Mononuclear cell (primary cell): Measurements from ENCODE around the gene TRDMT1. TPM values are rescaled to one million over a fixed set of nuclear protein-coding genes. Genes with fewer than 3 reads are reported as not detected.

Source experiments
- H3K27me3 ChIP-seq: 2 replicates; pipeline ENCODE4 v1.6.0; 2011; ENCODE audit warnings: low read length, control low read depth; ENCODE audit not compliant: insufficient read depth
- H3K4me1 ChIP-seq: 2 replicates; pipeline ENCODE4 v1.5.1; 2011; ENCODE audit warnings: mild to moderate bottlenecking, low read length, control low read depth; ENCODE audit not compliant: insufficient read depth
- H3K4me3 ChIP-seq: 2 replicates; pipeline ENCODE4 v1.5.1; 2011; ENCODE audit warnings: mild to moderate bottlenecking, low read length, moderate library complexity
- H3K9me3 ChIP-seq: 2 replicates; pipeline ENCODE4 v1.5.1; 2011; ENCODE audit warnings: low read depth, mild to moderate bottlenecking, control low read depth, low read length
- total RNA-seq: library from RNA; depleted of rRNA; stranded (reverse); fragments of >200 nt; gene quantifications from one replicate; pipeline ENCODE4 v1.2.3, GENCODE V29; 2012

TRDMT1 gene
- total RNA-seq, 1 donor = 24.5 TPM

DNA sequence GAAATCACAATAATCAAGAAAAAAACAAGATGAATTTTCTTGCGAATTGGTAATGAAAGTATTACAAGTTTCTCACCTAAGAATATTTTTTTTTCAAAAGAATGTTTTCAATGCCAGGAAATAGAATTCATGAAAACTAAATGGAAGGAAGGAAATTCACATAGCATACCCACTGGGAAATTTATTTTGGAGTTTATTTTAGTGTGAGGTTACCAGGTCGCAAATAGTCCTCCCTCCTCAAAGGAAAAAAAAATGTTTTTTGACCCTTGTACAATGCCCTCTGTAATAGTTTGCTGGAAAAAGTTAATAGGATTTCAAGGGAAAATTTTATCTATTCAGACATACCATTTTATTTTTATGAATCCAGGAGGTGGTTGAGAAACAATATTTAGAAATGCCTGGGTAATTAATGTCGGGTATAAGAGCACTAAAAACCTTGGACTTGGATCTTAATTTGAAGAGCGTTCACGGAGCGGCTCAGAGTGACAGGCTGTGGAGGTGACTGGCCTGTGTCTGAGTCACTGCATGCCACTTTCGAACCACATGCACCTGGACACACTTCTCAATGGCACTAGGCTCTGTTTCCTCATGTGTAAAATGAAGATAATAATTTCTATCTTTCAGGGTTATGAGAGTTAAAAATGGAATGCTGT lies 100.1 kb downstream of the TRDMT1 start:
- Histone ChIP-seq H3K9me3 (no peaks in the 10 kb centered on the region), H3K4me1 (no peaks in the 10 kb centered on the region), H3K4me3 (no peak overlapping the region), H3K27me3 (no peaks in the 10 kb centered on the region)

DNA sequence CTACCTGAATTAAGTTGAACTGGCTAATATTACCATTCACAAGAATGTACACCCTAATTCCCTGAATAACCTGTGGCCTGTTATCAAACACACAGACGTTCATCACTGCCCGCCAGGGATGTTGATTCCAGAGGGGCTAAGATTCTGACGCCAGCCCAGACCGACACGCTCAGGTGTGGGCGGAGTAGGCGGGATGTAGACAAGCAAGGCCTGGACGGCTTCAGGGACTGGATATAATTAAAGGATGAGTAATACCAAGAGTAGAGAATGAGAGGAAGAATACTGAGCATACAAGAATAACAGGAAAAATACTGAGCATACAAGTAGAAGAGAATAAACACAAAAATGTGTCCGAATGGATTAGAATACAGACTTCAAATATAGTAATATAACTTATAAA lies 100.9 kb downstream of the TRDMT1 start:
- Histone ChIP-seq H3K9me3 (no peaks in the 10 kb centered on the region), H3K27me3 (no peaks in the 10 kb centered on the region), H3K4me3 (no peak overlapping the region)

DNA sequence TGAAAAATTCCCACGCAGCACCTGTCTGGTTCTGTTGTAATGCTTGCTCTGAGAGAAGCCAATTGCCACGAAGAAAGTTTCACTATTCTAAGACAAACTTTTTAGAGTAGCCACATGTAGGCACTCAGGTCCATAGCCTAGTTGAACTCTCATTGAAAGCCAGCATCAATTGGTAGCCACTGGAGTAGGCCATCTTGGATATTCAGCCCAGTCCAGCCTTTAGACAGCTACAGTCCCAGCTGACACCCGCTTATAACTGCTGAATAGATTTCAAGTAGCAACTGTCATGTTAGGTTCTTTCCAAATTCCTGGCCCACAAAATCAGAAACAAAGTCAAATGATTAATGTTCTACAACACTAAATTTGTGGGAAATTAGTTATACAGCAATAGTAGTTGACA lies 103.5 kb downstream of the TRDMT1 start:
- H3K9me3 ChIP-seq = no peaks in the 10 kb centered on the region
- H3K27me3 ChIP-seq = no peaks in the 10 kb centered on the region
- no peaks in the 10 kb centered on the region for H3K4me1 ChIP-seq
- no peak overlapping the region for H3K4me3 ChIP-seq

More for the DNA sequence above, 100.9 kb downstream of the TRDMT1 start:
- H3K4me1 ChIP-seq = no peaks in the 10 kb centered on the region

Other genes starting within 250 kb of the TRDMT1 start
- gene CUBN, start 71.9 kb downstream of the TRDMT1 start, total RNA-seq = 6.8 TPM
- 2,761 TPM for gene VIM, start 26.6 kb upstream of the TRDMT1 start, total RNA-seq